Right hindlimb (tissue), 1 donor: Measurements from ENCODE around the gene PTRH2.

Source experiments
- DNase-seq: peaks from one replicate; pipeline ENCODE4 v3.0.0-alpha.2; 2018

The PTRH2 gene

GRCh38 chr17:59716427-59716826, 9.2 kb upstream of the PTRH2 start:
- DNase-seq, result no peak

- no peak for DNase-seq
These were observed 7.0 kb upstream of the PTRH2 start for GRCh38 chr17:59714255-59714654.

GRCh38 chr17:59712862-59713261, 5.6 kb upstream of the PTRH2 start:
- no peak for DNase-seq

GRCh38 chr17:59711936-59712335, 4.7 kb upstream of the PTRH2 start:
- no peak for DNase-seq

DNA sequence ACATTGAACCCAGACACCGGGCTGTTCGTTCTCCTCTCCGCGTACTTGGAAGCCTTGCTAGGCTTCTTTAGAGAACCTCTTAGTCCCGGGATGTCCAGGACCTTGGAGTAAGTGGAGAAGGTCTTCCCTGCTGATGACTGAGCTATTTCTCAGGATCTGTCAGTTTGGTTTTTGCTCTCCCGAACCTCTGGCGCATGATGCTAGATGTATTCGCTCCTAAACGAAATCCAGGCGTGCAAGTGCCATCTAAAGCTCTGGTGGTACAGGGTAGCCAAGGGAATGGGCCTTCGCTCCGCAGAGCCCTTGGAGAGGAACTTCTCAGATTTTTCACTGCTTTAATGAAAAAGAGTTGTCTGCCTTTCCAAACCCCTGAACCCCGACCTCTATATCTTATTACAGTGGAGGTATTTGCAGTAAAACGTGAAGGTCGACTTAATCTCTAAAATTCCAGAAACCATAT, 771 bp upstream of the PTRH2 start:
- no peak for DNase-seq

DNA sequence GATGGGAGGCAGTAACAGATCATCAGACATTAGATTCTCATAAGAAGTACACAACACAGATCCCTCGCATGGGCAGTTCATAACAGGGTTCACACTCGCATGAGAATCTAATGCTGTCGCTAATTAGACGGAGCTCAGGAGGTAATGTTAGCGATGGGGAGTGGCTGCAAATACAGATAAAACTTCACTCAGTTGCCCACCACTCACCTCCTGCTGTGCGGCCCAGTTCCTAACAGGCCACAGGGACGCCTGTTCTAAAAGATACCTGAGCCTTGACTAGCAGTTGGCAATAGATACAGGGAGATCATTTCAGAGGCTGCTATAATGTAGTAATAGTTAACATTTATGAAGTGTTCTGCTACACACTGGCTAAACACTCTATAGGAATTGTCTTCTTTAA, 4.9 kb downstream of the PTRH2 start:
- no peak for DNase-seq

- no peak for DNase-seq
These were observed 7.4 kb downstream of the PTRH2 start for GRCh38 chr17:59699786-59700185.

- no peak for DNase-seq
These were observed 8.0 kb downstream of the PTRH2 start for GRCh38 chr17:59699218-59699617.

DNA sequence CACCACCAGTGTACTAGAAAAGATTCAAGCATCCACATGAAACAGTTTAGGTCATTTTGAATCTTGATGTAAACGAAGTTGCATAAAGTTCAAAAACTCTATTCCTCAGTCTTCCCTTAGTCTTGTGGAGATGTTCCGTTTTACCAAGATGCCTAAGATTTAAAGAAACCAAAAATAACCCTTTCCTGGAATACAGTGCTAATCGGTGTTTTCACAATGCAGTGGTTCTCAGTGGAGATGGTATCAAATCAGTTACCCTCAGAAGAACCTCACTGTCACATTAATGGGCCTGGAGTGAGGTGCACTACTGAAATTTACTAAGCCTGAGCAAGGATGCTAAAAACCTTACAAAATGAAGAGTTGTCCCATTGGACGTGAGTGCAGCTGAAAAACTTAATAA, 9.1 kb downstream of the PTRH2 start:
- DNase-seq, result no peak

DNA sequence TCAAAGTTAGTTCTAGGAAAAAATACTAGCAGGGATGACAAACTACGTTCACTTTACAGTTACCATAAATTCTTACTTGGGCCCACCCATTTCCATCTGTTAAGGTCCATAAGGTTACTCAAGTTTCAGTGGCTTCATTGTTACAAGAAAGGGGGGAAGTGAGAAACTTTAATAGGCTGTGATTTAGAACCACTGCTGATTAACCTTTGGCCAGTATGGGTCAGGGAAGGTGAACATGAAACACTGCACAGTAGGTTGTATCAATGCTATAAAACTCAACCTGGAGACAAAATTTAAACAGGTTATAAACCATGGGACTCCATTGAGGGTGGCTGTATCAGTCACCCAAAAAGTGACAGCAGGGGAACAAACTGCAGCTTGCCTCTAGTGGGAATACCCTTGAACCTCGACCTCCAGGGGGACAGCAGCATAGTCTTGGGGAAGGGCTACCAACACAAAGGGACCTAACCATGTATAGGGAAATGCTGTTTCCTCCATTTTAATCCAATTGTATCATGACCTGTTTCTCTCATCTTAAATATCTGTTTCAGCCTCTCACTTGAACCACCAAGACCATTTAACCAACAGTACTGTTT, 10.4 kb downstream of the PTRH2 start:
- no peak for DNase-seq

DNA sequence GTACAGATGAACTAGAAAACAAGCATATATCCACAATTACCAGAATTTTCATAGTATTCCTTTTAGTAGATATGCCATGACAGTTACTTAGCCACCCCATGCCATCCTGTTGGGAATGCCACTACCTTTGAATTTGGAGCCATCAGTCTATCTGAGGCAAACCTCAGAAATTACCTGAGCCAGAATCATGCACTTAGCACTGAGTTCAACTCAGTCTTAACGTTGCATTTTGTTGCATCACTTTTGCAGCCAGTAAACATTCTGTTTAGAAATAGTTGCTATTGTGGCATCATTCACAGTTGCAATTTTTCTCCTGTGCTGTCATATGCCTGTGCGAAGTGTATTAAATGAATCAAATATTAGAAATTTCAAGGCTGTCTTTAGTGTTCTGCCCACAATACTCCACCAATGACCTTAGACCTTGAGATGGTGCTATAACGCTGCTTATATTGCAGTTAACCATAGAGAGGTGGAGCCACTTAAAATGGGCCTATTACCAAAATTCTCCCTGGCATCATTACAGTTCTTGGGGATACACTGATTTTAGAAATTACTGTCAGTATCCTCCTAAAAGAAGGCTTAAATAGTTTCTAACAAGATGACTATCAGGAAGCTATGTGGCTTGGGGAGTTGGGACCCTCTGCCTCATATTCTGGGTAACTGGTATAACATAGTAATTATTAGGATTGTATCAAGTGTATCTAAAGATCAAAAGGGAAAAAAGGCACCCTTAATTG, 11.1 kb downstream of the PTRH2 start:
- DNase-seq, result no peak

GRCh38 chr17:59694344-59694743, 12.9 kb downstream of the PTRH2 start:
- no peak for DNase-seq

GRCh38 chr17:59693582-59693981, 13.6 kb downstream of the PTRH2 start:
- no peak for DNase-seq

DNA sequence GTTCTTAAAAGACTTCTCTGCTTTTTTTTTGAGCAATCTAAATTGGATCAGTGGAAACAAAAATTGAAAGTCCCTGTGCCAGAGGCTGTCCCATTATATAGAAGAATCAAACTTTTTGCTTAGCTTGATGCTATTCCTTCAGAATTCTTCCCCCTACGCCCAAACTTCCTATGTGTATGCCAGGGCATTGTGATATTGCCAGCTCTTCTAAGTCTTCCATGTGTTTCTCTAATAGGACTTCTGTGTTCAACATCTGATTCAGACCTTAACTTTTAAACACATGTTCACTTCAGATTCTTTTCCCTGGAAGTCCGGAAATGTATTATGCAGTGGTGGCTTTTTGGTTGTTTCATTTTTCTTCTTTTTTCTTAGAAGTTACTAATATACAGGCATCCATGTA, 18.7 kb downstream of the PTRH2 start:
- no peak for DNase-seq

- DNase-seq, result no peak
These were observed 19.2 kb downstream of the PTRH2 start for GRCh38 chr17:59688008-59688407.

GRCh38 chr17:59684967-59685366, 22.3 kb downstream of the PTRH2 start:
- no peak for DNase-seq

DNA sequence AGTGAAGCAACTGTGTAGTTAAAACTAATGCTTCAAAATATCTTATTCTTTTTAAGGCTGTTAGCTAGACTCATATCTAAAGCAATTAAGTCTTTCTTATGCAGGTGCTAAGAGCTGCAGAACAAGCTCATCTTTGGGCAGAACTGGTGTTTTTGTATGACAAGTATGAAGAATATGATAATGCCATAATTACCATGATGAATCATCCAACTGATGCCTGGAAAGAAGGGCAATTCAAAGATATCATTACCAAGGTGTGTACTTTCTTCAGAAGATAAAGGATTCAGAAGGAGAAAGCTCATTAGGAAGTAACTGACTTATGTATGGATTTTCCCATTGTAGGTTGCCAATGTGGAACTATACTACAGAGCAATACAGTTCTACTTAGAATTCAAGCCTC, 23.9 kb downstream of the PTRH2 start:
- no peak for DNase-seq

- DNase-seq, result no peak
These were observed 26.9 kb downstream of the PTRH2 start for GRCh38 chr17:59680314-59680713.

- no peak for DNase-seq
These were observed 28.3 kb downstream of the PTRH2 start for GRCh38 chr17:59678918-59679317.

DNA sequence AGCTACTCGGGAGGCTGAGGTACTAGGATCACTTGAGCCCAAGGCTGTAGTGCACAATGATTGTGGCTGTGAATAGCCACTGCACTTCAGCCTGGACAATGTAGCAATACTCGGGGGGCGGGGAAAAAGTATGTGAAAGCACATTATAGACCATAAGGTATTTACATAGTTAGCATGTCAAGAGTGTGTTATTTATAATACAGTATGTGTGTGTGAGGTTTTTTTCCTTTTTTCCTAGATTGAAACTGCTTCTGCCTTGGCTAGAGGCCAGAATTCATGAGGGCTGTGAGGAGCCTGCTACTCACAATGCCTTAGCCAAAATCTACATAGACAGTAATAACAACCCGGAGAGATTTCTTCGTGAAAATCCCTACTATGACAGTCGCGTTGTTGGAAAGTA, 30.5 kb downstream of the PTRH2 start:
- no peak for DNase-seq

DNA sequence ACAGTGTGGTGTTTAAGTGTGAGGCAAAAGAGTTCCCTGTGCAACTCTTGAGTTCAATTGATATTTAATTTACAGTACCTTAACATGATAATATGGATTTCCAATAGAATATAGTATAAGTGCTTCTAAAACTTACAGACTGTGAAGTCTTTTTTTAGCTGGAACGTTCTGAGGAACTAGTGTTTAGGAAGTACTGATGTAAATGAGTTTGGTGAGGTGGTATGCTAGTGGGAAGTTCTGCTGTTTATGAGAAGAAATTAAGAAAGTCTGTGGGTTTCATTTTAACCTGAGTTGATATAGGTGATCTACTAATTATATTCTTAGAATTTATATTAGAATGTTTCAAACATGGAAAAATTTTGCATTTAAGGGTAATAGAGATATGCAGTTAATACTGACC, 32.0 kb downstream of the PTRH2 start:
- no peak for DNase-seq

DNA sequence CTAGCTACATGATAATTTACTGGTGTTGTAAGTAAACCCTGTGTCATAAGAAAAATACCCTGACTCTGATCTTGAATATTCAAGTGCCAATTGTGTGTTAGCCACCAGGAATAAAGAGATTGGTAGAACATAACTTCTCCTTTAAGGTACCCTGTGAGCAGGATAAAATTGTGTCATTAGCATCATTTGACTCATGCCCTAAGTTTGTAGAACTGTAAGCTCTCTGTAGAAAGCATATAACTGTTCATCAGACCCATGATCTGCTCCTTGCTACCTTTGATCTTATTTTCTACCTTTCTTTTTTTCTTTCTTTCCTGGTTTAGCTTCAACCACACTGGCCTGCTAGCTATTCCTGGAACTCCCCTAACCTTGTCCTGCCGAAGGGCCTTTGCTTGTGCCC, 35.8 kb downstream of the PTRH2 start:
- DNase-seq, result no peak

GRCh38 chr17:59669944-59670343, 37.3 kb downstream of the PTRH2 start:
- DNase-seq, result no peak

DNA sequence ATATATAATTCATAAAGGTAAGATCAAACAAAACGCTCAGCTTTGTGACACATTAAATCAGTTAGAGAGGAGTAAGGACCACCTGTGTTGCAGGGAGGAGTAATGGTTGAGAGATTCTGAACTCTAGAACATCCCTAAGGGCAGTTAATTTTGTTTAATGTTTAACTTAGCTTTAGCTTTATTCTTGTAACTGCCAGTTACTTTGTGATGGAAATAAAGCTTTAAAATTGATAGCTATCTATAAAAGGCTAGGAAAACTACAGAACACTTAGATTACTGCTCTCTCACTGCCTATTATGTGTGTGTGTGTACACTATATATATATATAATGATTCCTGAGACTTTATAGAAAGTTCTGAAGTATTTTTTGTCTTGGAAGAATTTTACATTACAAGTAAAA, 37.8 kb downstream of the PTRH2 start:
- no peak for DNase-seq

DNA sequence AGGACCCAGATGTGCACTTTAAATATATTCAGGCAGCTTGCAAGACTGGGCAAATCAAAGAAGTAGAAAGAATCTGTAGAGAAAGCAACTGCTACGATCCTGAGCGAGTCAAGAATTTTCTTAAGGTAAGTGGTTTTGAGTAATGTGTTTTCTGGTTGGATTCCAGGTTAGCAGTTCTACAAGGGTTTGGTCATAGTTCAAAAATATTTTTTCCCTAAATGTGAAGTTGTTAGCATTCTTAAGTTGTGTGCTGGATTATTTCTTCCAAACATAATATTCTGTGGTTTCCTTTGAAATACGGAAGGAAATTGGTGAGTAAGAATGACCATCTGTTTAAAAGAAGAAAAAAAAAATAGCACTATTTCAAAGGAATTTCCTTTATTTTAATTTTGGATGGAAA, 38.4 kb downstream of the PTRH2 start:
- DNase-seq, result no peak
